ENCODE results near the gene SLC22A2. TPM values are rescaled to one million over a fixed set of nuclear protein-coding genes. Genes with fewer than 3 reads are reported as not detected.
A peak's percentile ranks its signal among the peaks of the same experiment; 100 is the strongest.

Gene SLC22A2
- polyA plus RNA-seq, 1 donor (not counting 4 experiments of a cell fraction or from before 2014, with no cell fraction given) = not detected

- H3K4me1 ChIP-seq (ENCODE audit: control insufficient read depth, extremely low read depth, insufficient read depth, low read length) = peaks cover 18% of the 10 kb centered on the region
- dilution Hi-C loops (cut with MboI; ENCODE audit: extremely low pct_ligation_motif_present, low sequenced_read_pairs) = no loop called here
- H3K27ac ChIP-seq (ENCODE audit: control insufficient read depth, insufficient read depth, low read length) = peak overlapping the region; percentile 38
- no peaks in the 10 kb centered on the region for H3K79me2 ChIP-seq (ENCODE audit: control insufficient read depth, insufficient read depth, low read length)
- TF ChIP-seq, protein P1, sequence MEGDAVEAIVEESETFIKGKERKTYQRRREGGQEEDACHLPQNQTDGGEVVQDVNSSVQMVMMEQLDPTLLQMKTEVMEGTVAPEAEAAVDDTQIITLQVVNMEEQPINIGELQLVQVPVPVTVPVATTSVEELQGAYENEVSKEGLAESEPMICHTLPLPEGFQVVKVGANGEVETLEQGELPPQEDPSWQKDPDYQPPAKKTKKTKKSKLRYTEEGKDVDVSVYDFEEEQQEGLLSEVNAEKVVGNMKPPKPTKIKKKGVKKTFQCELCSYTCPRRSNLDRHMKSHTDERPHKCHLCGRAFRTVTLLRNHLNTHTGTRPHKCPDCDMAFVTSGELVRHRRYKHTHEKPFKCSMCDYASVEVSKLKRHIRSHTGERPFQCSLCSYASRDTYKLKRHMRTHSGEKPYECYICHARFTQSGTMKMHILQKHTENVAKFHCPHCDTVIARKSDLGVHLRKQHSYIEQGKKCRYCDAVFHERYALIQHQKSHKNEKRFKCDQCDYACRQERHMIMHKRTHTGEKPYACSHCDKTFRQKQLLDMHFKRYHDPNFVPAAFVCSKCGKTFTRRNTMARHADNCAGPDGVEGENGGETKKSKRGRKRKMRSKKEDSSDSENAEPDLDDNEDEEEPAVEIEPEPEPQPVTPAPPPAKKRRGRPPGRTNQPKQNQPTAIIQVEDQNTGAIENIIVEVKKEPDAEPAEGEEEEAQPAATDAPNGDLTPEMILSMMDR (optimal IDR thresholded peaks at IDR 0.05 in 1 of 3, IDR thresholded peaks at IDR 0.05 in 1 of 3, conservative IDR thresholded peaks at IDR 0.05 in 1 of 3; ENCODE audit: extremely low read depth in 1 of 3, insufficient read depth in 2 of 3, low read length in 3 of 3) = no peak
- no peak for TF ChIP-seq EZH2 (IDR thresholded peaks at IDR 0.05; ENCODE audit: low read length)
- no peaks in the 10 kb centered on the region for H3K9me1 ChIP-seq (ENCODE audit: control insufficient read depth, extremely low read depth, insufficient read depth, low read length)
- peaks cover 2% of the 10 kb centered on the region for H3K9me3 ChIP-seq (ENCODE audit: control insufficient read depth, low read depth, low read length)
- peak overlapping the region; percentile 14 for H3K9ac ChIP-seq (ENCODE audit: control insufficient read depth, extremely low read depth, insufficient read depth, low read length)
- DNase-seq (ENCODE audit: low read depth, low spot score) = peak; percentile 64
- no peaks in the 10 kb centered on the region for H3K36me3 ChIP-seq (ENCODE audit: control insufficient read depth in 2 of 2, extremely low read depth in 1 of 2, insufficient read depth in 2 of 2, low read length in 2 of 2)
- no peaks in the 10 kb centered on the region for H4K20me1 ChIP-seq (ENCODE audit: control insufficient read depth, extremely low read depth, insufficient read depth, low read length)
- H2AFZ ChIP-seq (ENCODE audit: control insufficient read depth, low read length) = peak overlapping the region; percentile 41
- H3K4me2 ChIP-seq (ENCODE audit: control insufficient read depth, extremely low read depth, insufficient read depth, low read depth, low read length) = peak overlapping the region; percentile 64
- no peaks in the 10 kb centered on the region for H3K27me3 ChIP-seq (ENCODE audit: control insufficient read depth, extremely low read depth, insufficient read depth, low read length)
- FAIRE-seq = peak; percentile 95
- H3K4me3 ChIP-seq (ENCODE audit: control insufficient read depth in 2 of 3, extremely low read depth in 1 of 3, insufficient read depth in 2 of 3, low read depth in 1 of 3, low read length in 3 of 3) = peak overlapping the region; percentile 7 to 22 (median 20)
These were observed 41.6 kb upstream of the SLC22A2 start for GRCh38 chr6:160300076-160300695.

DNA sequence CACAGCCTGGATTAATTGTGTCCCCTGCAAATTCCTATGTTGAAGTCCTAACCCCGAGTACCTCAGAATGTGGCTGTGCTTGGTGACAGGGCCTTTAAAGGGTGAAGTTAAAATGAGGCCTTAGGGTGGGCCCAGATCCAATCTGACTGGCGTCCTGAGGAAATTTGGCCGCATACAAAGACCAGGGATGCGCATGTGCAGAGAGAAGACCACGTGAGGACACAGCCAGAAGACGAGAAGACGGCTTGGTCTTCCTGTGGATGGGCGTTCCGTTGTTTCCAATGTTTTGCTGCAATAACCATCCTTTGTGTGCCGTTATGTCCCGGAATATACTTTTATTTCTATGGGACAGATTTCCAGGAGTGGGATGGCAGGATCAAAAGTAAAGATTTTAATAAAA is 40.9 kb upstream of the SLC22A2 start:
- Histone ChIP-seq H3K4me2 (ENCODE audit: control insufficient read depth, extremely low read depth, insufficient read depth, low read depth, low read length) (peak overlapping the region; percentile 64), H3K27ac (ENCODE audit: control insufficient read depth, insufficient read depth, low read length) (peak overlapping the region; percentile 38), H2AFZ (ENCODE audit: control insufficient read depth, low read length) (no peak overlapping the region), H3K36me3 (ENCODE audit: control insufficient read depth in 2 of 2, extremely low read depth in 1 of 2, insufficient read depth in 2 of 2, low read length in 2 of 2) (no peaks in the 10 kb centered on the region), H3K4me3 (ENCODE audit: control insufficient read depth in 2 of 3, extremely low read depth in 1 of 3, insufficient read depth in 2 of 3, low read depth in 1 of 3, low read length in 3 of 3) (peak overlapping the region in 1 of 3 experiments; percentile 4), H3K4me1 (ENCODE audit: control insufficient read depth, extremely low read depth, insufficient read depth, low read length) (peaks cover 18% of the 10 kb centered on the region), H3K9me3 (ENCODE audit: control insufficient read depth, low read depth, low read length) (peaks cover 2% of the 10 kb centered on the region), H4K20me1 (ENCODE audit: control insufficient read depth, extremely low read depth, insufficient read depth, low read length) (no peaks in the 10 kb centered on the region), H3K79me2 (ENCODE audit: control insufficient read depth, insufficient read depth, low read length) (no peaks in the 10 kb centered on the region), H3K9ac (ENCODE audit: control insufficient read depth, extremely low read depth, insufficient read depth, low read length) (peak overlapping the region; percentile 14), H3K9me1 (ENCODE audit: control insufficient read depth, extremely low read depth, insufficient read depth, low read length) (no peaks in the 10 kb centered on the region), H3K27me3 (ENCODE audit: control insufficient read depth, extremely low read depth, insufficient read depth, low read length) (no peaks in the 10 kb centered on the region)
- TF ChIP-seq, protein P1 (optimal IDR thresholded peaks at IDR 0.05 in 1 of 3, IDR thresholded peaks at IDR 0.05 in 1 of 3, conservative IDR thresholded peaks at IDR 0.05 in 1 of 3; ENCODE audit: extremely low read depth in 1 of 3, insufficient read depth in 2 of 3, low read length in 3 of 3) = no peak
- TF ChIP-seq EZH2 (IDR thresholded peaks at IDR 0.05; ENCODE audit: low read length) = no peak
- FAIRE-seq (no peak), DNase-seq (ENCODE audit: low read depth, low spot score) (no peak)
- dilution Hi-C loops (cut with MboI; ENCODE audit: extremely low pct_ligation_motif_present, low sequenced_read_pairs) = no loop called here

All from keratinocyte (primary cell).